Gastrocnemius medialis (tissue), 4 donors: Measurements from ENCODE around the gene TTLL7. TPM values are rescaled to one million over a fixed set of nuclear protein-coding genes. Genes with fewer than 3 reads are reported as not detected.

ENCODE experiments used
- ATAC-seq, 2 donors: fragments of 150-250 bp; one replicate each; pipeline ENCODE4 v1.9.1; 2016
- DNase-seq, 2 donors: peaks; one replicate each; pipeline ENCODE4 v3.0.0-alpha.2; 2019
- H3K27ac ChIP-seq, 4 donors: fragments of 200-600 bp; sonication (generic); 1 replicate in 1 of 4; 2 replicates in 3 of 4; pipeline ENCODE4 v1.5.1; 2016 to 2018; ENCODE audit warnings: mild to moderate bottlenecking in 2 of 4, moderate library complexity in 1 of 4
- H3K27me3 ChIP-seq, 3 donors: fragments of 200-600 bp; sonication (generic) in 2 of 3; 1 replicate in 1 of 3; 2 replicates in 2 of 3; pipeline versions ENCODE4 v1.5.1 to v1.6.0; 2016 to 2019; ENCODE audit warnings: mild to moderate bottlenecking in 1 of 3, moderate library complexity in 1 of 3
- H3K36me3 ChIP-seq, 2 donors: fragments of 200-600 bp; sonication (generic) in 1 of 2; one replicate each; pipeline ENCODE4 v1.5.1; 2017 to 2018
- H3K4me1 ChIP-seq, 2 donors: fragments of 200-600 bp; sonication (generic) in 1 of 2; one replicate each; pipeline ENCODE4 v1.5.1; 2016 to 2017; ENCODE audit warnings: mild to moderate bottlenecking in 2 of 2
- H3K4me3 ChIP-seq, 4 donors: fragments of 200-600 bp; sonication (generic) in 3 of 4; 1 replicate in 1 of 4; 2 replicates in 3 of 4; pipeline ENCODE4 v1.5.1; 2016 to 2019; ENCODE audit warnings: mild to moderate bottlenecking in 2 of 4
- H3K9me3 ChIP-seq, 3 donors: fragments of 200-600 bp; sonication (generic) in 2 of 3; 1 replicate in 1 of 3; 2 replicates in 2 of 3; pipeline ENCODE4 v1.5.1; 2016 to 2019
- CTCF ChIP-seq, 5 experiments: fragments of 450-650 bp in 3 of 5; fragments of 200-600 bp in 2 of 5; sonication (generic) in 2 of 5; IDR thresholded peaks in 4 of 5; conservative IDR thresholded peaks in 1 of 5; 1 replicate in 4 of 5; 2 replicates in 1 of 5; pipeline ENCODE4 v1.5.1; 2016 to 2019; ENCODE audit warnings: antibody characterized with exemption in 5 of 5, mild to moderate bottlenecking in 3 of 5, moderate library complexity in 3 of 5
- POLR2A ChIP-seq, 2 donors: fragments of 450-650 bp; IDR thresholded peaks; one replicate each; pipeline ENCODE4 v1.6.1; 2017; ENCODE audit warnings: antibody characterized with exemption in 2 of 2, mild to moderate bottlenecking in 2 of 2, moderate library complexity in 2 of 2
- in situ Hi-C, 4 donors: fragments of 200-750 bp; cut with MboI; loops; one replicate each; pipeline versions ENCODE4 v1.15.0 to v1.8.0; 2017; ENCODE audit warnings: low sequenced_read_pairs in 4 of 4
- intact Hi-C: fragments of 100-400 bp; cut with DNase I; formaldehyde crosslinking; loops from one replicate; pipeline ENCODE4 v1.15.1; 2023; ENCODE audit warnings: low total_unique reads
- total RNA-seq, 4 donors: library from RNA; depleted of rRNA; stranded (reverse); fragments of >200 nt; gene quantifications; one replicate each; pipeline versions ENCODE4 v1.1.0 to v1.2.3, GENCODE V29; 2016

Gene TTLL7
- total RNA-seq, 4 donors from 2014 or later = 8.2 to 22.9 (median 12.3) TPM

- H3K36me3 ChIP-seq = no peaks in the 10 kb centered on the region
- H3K9me3 ChIP-seq = no peaks in the 10 kb centered on the region
- TF ChIP-seq CTCF (IDR thresholded peaks at IDR 0.05 in 4 of 5, conservative IDR thresholded peaks at IDR 0.05 in 1 of 5) = no peak
- intact Hi-C loops = no loop called here
- DNase-seq = no peak
- no peaks in the 10 kb centered on the region for H3K27me3 ChIP-seq
- ATAC-seq = no peak
- H3K4me3 ChIP-seq = no peak overlapping the region
- in situ Hi-C loops = no loop called here
- H3K27ac ChIP-seq = no peak overlapping the region
- H3K4me1 ChIP-seq = no peaks in the 10 kb centered on the region
Observed at GRCh38 chr1:83897516-83897915, 101.4 kb downstream of the TTLL7 start.

GRCh38 chr1:83896299-83896698 is 102.6 kb downstream of the TTLL7 start:
- ATAC-seq (no peak), DNase-seq (no peak)
- Histone ChIP-seq H3K27me3 (no peaks in the 10 kb centered on the region), H3K4me3 (no peak overlapping the region), H3K9me3 (no peaks in the 10 kb centered on the region), H3K36me3 (no peaks in the 10 kb centered on the region), H3K4me1 (no peaks in the 10 kb centered on the region), H3K27ac (no peak overlapping the region)
- in situ Hi-C loops = no loop called here
- no peak for TF ChIP-seq POLR2A (IDR thresholded peaks at IDR 0.05)
- TF ChIP-seq CTCF (IDR thresholded peaks at IDR 0.05 in 4 of 5, conservative IDR thresholded peaks at IDR 0.05 in 1 of 5) = no peak
- intact Hi-C loops = no loop called here

GRCh38 chr1:83889707-83890106 is 109.2 kb downstream of the TTLL7 start:
- DNase-seq (no peak), ATAC-seq (no peak)
- intact Hi-C loops (no loop called here), in situ Hi-C loops (no loop called here)
- Histone ChIP-seq H3K4me3 (no peak overlapping the region), H3K9me3 (no peaks in the 10 kb centered on the region), H3K36me3 (no peaks in the 10 kb centered on the region), H3K27me3 (no peaks in the 10 kb centered on the region), H3K4me1 (no peaks in the 10 kb centered on the region), H3K27ac (no peak overlapping the region)
- TF ChIP-seq POLR2A (IDR thresholded peaks at IDR 0.05) (no peak), CTCF (IDR thresholded peaks at IDR 0.05 in 4 of 5, conservative IDR thresholded peaks at IDR 0.05 in 1 of 5) (no peak)

- Histone ChIP-seq H3K36me3 (no peaks in the 10 kb centered on the region), H3K4me3 (no peak overlapping the region), H3K27ac (no peak overlapping the region), H3K9me3 (no peaks in the 10 kb centered on the region), H3K27me3 (no peaks in the 10 kb centered on the region), H3K4me1 (no peaks in the 10 kb centered on the region)
- ATAC-seq (no peak), DNase-seq (no peak)
- TF ChIP-seq CTCF (IDR thresholded peaks at IDR 0.05 in 4 of 5, conservative IDR thresholded peaks at IDR 0.05 in 1 of 5) (no peak), POLR2A (IDR thresholded peaks at IDR 0.05) (no peak)
- intact Hi-C loops (no loop called here), in situ Hi-C loops (no loop called here)
Observed at GRCh38 chr1:83887483-83887882, 111.4 kb downstream of the TTLL7 start.

GRCh38 chr1:83883979-83884378 is 115.0 kb downstream of the TTLL7 start:
- no peak for TF ChIP-seq POLR2A (IDR thresholded peaks at IDR 0.05)
- H3K27me3 ChIP-seq = no peaks in the 10 kb centered on the region
- no peaks in the 10 kb centered on the region for H3K9me3 ChIP-seq
- H3K4me1 ChIP-seq = no peaks in the 10 kb centered on the region
- H3K4me3 ChIP-seq = no peak overlapping the region
- DNase-seq = no peak
- in situ Hi-C loops = no loop called here
- H3K36me3 ChIP-seq = no peaks in the 10 kb centered on the region
- H3K27ac ChIP-seq = no peak overlapping the region
- intact Hi-C loops = no loop called here
- no peak for ATAC-seq
